ENCODE results near the gene BCL11B. TPM values are rescaled to one million over a fixed set of nuclear protein-coding genes. Genes with fewer than 3 reads are reported as not detected.

BCL11B gene
- total and polyA plus RNA-seq, 2 of the 8 experiments (the other 6 are each of a cell fraction or from before 2014, with no cell fraction given): 0.63 to 5.9 TPM

- no peak overlapping the region for H3K56ac ChIP-seq (replicated peaks; ENCODE audit: insufficient read length, low read depth, low read length)
- TF ChIP-seq POLR2AphosphoS5 (IDR thresholded peaks at IDR 0.05; ENCODE audit: low read depth, low read length): no peak
- no peak for TF ChIP-seq CHD2 (IDR thresholded peaks at IDR 0.05; ENCODE audit: low read length)
- TF ChIP-seq ASH2L (IDR thresholded peaks at IDR 0.05; ENCODE audit: low read length): no peak
- no peak for TF ChIP-seq RNF2 (IDR thresholded peaks at IDR 0.05; ENCODE audit: borderline replicate concordance, low read depth, low read length, missing control alignments, poor library complexity, severe bottlenecking)
- TF ChIP-seq CTBP2 (IDR thresholded peaks at IDR 0.05; ENCODE audit: borderline replicate concordance, insufficient read depth, insufficient read length, low read length): no peak
- no peak for TF ChIP-seq CBX5 (IDR thresholded peaks at IDR 0.05; ENCODE audit: low read depth, low read length)
- no peak for TF ChIP-seq KDM1A (IDR thresholded peaks at IDR 0.05; ENCODE audit: borderline replicate concordance, low read length)
- POLR2A ChIA-PET (ENCODE audit: partially characterized antibody): interaction anchor here (1.0 kb wide), 1 partner anchor 89 kb away, joined by 3 read pairs; no protein-coding TSS in a partner anchor
- H2BK5ac ChIP-seq (ENCODE audit: low read depth, low read length): no peak overlapping the region
- H3K9me3 ChIP-seq (ENCODE audit: insufficient read depth in 2 of 2, low read depth in 1 of 2, low read length in 1 of 2): no peaks in the 10 kb centered on the region
- no peaks in the 10 kb centered on the region for H3K27me3 ChIP-seq (replicated peaks in 1 of 4; ENCODE audit: control insufficient read depth in 3 of 4, extremely low read depth in 1 of 4, insufficient read depth in 3 of 4, low read length in 3 of 4)
- no peak overlapping the region for H4K91ac ChIP-seq (replicated peaks; ENCODE audit: insufficient read length, low read length)
- no peak overlapping the region for H2AK5ac ChIP-seq (ENCODE audit: low read depth, low read length)
- CTCF ChIA-PET (ENCODE audit: partially characterized antibody): interaction anchor here (0.6 to 2.3 kb wide), 6 partner anchors 18 to 331 kb away, joined by 3 to 6 read pairs (median 4); no protein-coding TSS in a partner anchor
- no peak overlapping the region for H4K8ac ChIP-seq (ENCODE audit: extremely low read depth, insufficient read depth, low read length)
- H3K79me2 ChIP-seq (ENCODE audit: control insufficient read depth in 1 of 2, insufficient read depth in 2 of 2, low read length in 2 of 2): no peaks in the 10 kb centered on the region
- H2BK120ac ChIP-seq (replicated peaks; ENCODE audit: low read depth, low read length): no peak overlapping the region
- H2BK20ac ChIP-seq (ENCODE audit: low read length): no peak overlapping the region
- DNase-seq (ENCODE audit: low read depth in 1 of 2, low spot score in 2 of 2) (no peak), FAIRE-seq (no peak)
- no peak overlapping the region for H3K14ac ChIP-seq (ENCODE audit: insufficient read length)
- no peak overlapping the region for H3K23ac ChIP-seq (ENCODE audit: insufficient read length)
- no peak overlapping the region for H2BK12ac ChIP-seq (ENCODE audit: low read depth, low read length)
- H4K5ac ChIP-seq (ENCODE audit: insufficient read length, low read depth, low read length): no peak overlapping the region
- no peak overlapping the region for H3K4me3 ChIP-seq (ENCODE audit: extremely low read depth in 1 of 4, insufficient read depth in 2 of 4, low read depth in 3 of 4, low read length in 4 of 4)
- H3K36me3 ChIP-seq (ENCODE audit: control insufficient read depth in 2 of 4, insufficient read depth in 4 of 4, low read length in 3 of 4): peaks cover 0 to 10% (median 1%) of the 10 kb centered on the region in 4 experiments; a peak in 1 of 8 replicates
- WGBS, 2 experiments (ENCODE audit: extremely low coverage in 1 of 2, insufficient coverage in 1 of 2, insufficient read length in 1 of 2, insufficient replicate concordance in 2 of 2, low coverage in 1 of 2, low lambda C conversion rate in 2 of 2, missing lambda C conversion rate in 1 of 2): 92% methylated on average over 9 of the region's 9 CpGs; no CpG with 5 or more reads in 1 of the 2 experiments
- H4K20me1 ChIP-seq (replicated peaks in 1 of 2; ENCODE audit: control insufficient read depth in 1 of 2, insufficient read depth in 2 of 2, low read length in 2 of 2): peaks cover 0 to 2% of the 10 kb centered on the region in 2 experiments
- H3K18ac ChIP-seq (ENCODE audit: extremely low read depth, low read length): no peak overlapping the region
- no peaks in the 10 kb centered on the region; the same call in 1 of the 2 replicates for H3K79me1 ChIP-seq (ENCODE audit: low read depth, low read length)
- H3K9ac ChIP-seq (replicated peaks in 1 of 4; ENCODE audit: extremely low read depth in 1 of 4, low read depth in 3 of 4, low read length in 3 of 4): no peak overlapping the region
- H2BK15ac ChIP-seq (ENCODE audit: low read length): no peak overlapping the region
- H3K23me2 ChIP-seq (ENCODE audit: low read depth, low read length): no peaks in the 10 kb centered on the region
- H3K4ac ChIP-seq (replicated peaks; ENCODE audit: insufficient read length, low read depth, low read length): no peak overlapping the region
- H3K4me2 ChIP-seq (ENCODE audit: insufficient read depth in 1 of 2, low read depth in 2 of 2, low read length in 2 of 2): no peak overlapping the region
- no peak overlapping the region for H3K27ac ChIP-seq (ENCODE audit: low read depth, low read length)
- H3K4me1 ChIP-seq (replicated peaks in 1 of 4; ENCODE audit: control insufficient read depth in 3 of 4, insufficient read depth in 4 of 4, low read length in 3 of 4): peaks cover 0 to 2% (median 0%) of the 10 kb centered on the region in 4 experiments; a peak in 3 of 7 replicates
- no peak overlapping the region for H2AFZ ChIP-seq (ENCODE audit: low read length)
Observed at GRCh38 chr14:99179506-99179905, 92.5 kb downstream of the BCL11B start.

Measured in H1 (cell line).